Measurements from ENCODE around the gene IKZF5.
A peak's percentile ranks its signal among the peaks of the same experiment; 100 is the strongest.

The IKZF5 gene

GRCh38 chr10:122980209-122981065 lies 28.2 kb downstream of the IKZF5 start, which contains the start of gene PSTK:
Gene PSTK (plus strand): TSS chr10:122980401. CDS start chr10:122980480, 79 bp downstream.
- peak; percentile 86 for DNase-seq

- no peak for DNase-seq
Measured at GRCh38 chr10:122974543-122975064, 34.0 kb downstream of the IKZF5 start.

GRCh38 chr10:122974023-122974422 lies 34.6 kb downstream of the IKZF5 start:
- DNase-seq = no peak

GRCh38 chr10:122968698-122969097 lies 39.9 kb downstream of the IKZF5 start:
- no peak for DNase-seq

GRCh38 chr10:122966879-122967278 lies 41.7 kb downstream of the IKZF5 start:
- DNase-seq = no peak

- no peak for DNase-seq
Measured at GRCh38 chr10:122962405-122962804, 46.2 kb downstream of the IKZF5 start.

GRCh38 chr10:122957474-122957873 lies 51.1 kb downstream of the IKZF5 start:
- DNase-seq = no peak

GRCh38 chr10:122955892-122956291 lies 52.7 kb downstream of the IKZF5 start:
- no peak for DNase-seq

- DNase-seq = no peak
Measured at GRCh38 chr10:122954731-122955050, 53.9 kb downstream of the IKZF5 start.

- peak; percentile 95 for DNase-seq
Measured at GRCh38 chr10:122953902-122954730, 54.5 kb downstream of the IKZF5 start, which contains the start of gene C10orf88. Gene C10orf88 (minus strand): TSS chr10:122954227. CDS start chr10:122954178, 49 bp downstream.

GRCh38 chr10:122949296-122949695 lies 59.3 kb downstream of the IKZF5 start:
- no peak for DNase-seq

Measured in stimulated activated CD4-positive, alpha-beta T cell treated with anti-CD3 and anti-CD28 coated beads, Interleukin-12 subunit alpha, Interleukin-12 subunit beta, amount 100 ng/mL, for 4 hours (primary cell).